Measurements from ENCODE around the gene KCNIP3.
"Not testable (repeated sequence)": the region's sequence is repeated elsewhere in the genome, so short reads cannot be mapped to it uniquely, and the experiment has no call there.

Gene KCNIP3

GRCh38 chr2:95433373-95433772, 136.2 kb downstream of the KCNIP3 start:
- not testable (repeated sequence) for DNase-seq

DNA sequence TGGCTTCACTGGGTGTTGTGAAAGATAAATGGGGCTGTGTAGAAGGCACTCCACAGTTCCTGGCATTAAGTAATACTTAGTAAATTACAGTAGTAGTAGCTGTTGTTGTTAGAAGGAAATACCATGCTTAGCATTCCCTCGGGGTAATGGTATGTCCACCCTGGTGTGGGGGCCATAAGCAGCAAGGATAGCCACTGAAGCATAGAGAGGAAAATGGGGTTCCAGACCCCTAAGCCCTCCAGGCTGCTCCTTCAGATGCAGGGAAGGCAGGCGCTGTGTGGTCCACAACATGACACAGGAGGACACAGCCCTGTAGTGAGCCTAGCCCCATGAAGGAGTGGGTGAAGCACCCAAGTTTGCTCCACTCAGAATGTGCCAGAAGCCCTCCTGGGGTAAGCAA, 136.8 kb downstream of the KCNIP3 start:
- DNase-seq = not testable (repeated sequence)

DNA sequence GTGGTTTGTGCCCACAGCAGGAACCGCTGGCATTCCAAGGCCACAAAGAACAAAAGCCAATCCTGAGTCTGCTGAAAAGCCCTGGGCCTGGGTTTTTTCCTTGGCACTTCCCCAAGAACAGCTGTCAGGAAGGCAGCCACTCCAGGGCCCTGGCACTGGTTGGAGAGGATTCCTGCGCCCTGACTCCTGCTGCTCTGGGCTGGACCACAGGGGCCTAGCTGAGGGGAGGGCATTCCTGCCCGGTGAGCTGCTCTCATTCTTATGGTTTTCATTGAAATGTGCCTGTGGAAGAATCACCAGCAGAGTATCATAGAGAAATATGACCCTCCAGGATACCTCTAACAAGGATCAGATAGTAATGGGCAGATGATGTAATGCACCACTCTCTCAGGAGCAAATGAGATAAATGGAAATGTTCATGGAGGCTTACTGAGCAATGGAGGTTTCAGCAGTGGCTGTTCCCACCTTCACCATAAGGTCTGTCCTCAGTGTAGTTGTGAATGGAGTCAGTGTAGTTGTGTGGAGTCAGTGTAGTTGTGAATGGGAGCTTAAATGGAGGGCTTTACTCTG, 137.4 kb downstream of the KCNIP3 start:
- not testable (repeated sequence) for DNase-seq

DNA sequence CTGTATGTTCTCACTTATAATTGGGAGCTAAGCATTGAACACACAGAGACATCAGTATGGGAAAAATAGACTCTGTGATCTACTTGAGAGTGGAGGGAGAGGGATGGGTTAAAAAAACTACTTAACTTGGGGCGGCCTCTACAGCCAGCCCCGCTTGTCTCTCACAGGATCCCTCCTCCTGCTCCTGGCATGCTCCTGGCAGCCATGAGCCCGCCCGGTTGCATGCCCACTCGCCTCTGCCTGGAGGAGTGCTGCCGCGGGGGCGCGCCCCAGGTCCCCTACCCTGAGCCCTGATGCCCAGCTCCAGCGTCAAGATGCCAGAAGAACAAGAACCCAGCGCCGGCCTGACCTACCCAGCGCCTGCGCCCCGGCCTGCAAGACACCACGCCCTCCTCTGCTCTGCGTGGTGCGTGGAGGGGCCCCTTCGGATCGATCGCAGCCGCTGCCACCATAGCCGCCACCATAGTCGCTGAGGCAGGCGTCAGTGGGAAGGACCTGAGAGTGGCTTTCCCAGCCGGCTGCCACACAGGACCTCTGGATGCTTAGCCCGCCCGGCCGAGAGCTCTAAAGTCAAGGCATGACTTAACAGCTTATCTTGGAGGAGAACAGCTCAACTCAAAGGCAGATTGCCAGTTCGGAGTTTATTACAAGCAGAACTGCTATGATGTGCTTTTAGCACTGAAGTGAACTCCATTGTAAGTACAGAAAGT, 138.2 kb downstream of the KCNIP3 start:
- not testable (repeated sequence) for DNase-seq

All from activated CD4-positive, alpha-beta T cell treated with anti-CD3 and anti-CD28 coated beads, Interleukin-2, amount 50 U/mL, for 1 hour (primary cell).